GM12878 (cell line): Measurements from ENCODE around the gene FAM229B.

Experiments used
- TAF1 ChIP-seq: IDR thresholded peaks from 2 replicates; pipeline ENCODE4 v1.6.1; 2011; ENCODE audit warnings: mild to moderate bottlenecking, low read depth, low read length, borderline replicate concordance
- TCF12 ChIP-seq: IDR thresholded peaks from 2 replicates; pipeline ENCODE4 v1.6.1; 2011; ENCODE audit warnings: low read depth, mild to moderate bottlenecking, low read length
- ZBTB40 ChIP-seq: fragments of 450-650 bp; IDR thresholded peaks from 2 replicates; pipeline ENCODE4 v1.6.1; 2016; ENCODE audit warnings: mild to moderate bottlenecking, moderate library complexity, borderline replicate concordance
- TF ChIP-seq, protein P1 (sequence below): IDR thresholded peaks from 2 replicates; pipeline ENCODE4 v1.6.1; 2011; ENCODE audit warnings: borderline replicate concordance, low read depth, mild to moderate bottlenecking, moderate library complexity, mixed read lengths, low read length; ENCODE audit not compliant: insufficient read depth; ENCODE audit errors: extremely low read length
- TF ChIP-seq, protein P2 (sequence below): IDR thresholded peaks from 2 replicates; pipeline ENCODE4 v1.6.1; 2011; ENCODE audit warnings: low read depth, low read length, improper control_type of control experiment, borderline replicate concordance
- TF ChIP-seq, protein P3 (sequence below), 3 experiments: IDR thresholded peaks in 2 of 3; conservative IDR thresholded peaks in 1 of 3; 2 replicates each; pipeline ENCODE4 v1.5.1; 2011; ENCODE audit warnings: low read depth in 3 of 3, low read length in 3 of 3, mild to moderate bottlenecking in 3 of 3, control low read depth in 2 of 3, moderate library complexity in 2 of 3, inconsistent platforms in 1 of 3, mixed read lengths in 1 of 3; ENCODE audit not compliant: control insufficient read depth in 2 of 3, insufficient read depth in 1 of 3; ENCODE audit errors: extremely low read depth in 1 of 3

DNA sequence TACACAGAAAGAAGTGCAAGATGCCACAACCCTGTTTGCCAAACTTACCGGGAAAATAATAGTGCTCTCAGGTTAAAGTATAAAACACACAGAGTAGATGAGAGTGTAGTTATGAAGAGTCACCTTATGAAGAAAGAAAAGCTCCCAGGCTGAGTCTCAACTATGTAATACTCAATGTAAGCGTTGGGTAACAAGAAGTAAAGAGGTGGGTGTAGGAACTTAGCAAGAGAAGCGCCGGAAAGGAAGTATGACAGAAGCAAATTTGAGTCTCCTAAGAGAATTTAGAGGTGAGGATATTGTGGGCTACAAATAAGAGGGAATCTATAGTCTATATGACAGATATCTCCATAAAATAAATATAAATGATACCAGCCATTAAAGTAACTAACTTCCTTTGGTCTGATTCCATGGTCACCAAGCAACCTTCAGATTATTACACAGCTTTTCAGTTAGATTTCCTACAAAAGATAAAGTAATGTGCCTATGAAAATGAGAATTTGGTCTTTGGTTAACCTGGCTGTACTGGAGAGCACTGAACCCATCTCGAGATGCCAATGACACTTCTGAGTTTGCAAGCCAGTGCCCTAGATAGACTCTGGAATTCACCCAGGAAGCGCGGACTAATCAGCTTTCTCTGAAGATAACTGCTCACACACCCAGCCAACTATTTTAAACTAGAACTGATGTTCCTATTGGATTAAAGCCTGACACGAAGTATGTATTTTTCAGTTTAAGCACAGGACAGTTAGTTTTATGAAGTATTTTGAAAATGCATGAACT is 1.9 kb upstream of the FAM229B start:
- TF ChIP-seq, protein P1, sequence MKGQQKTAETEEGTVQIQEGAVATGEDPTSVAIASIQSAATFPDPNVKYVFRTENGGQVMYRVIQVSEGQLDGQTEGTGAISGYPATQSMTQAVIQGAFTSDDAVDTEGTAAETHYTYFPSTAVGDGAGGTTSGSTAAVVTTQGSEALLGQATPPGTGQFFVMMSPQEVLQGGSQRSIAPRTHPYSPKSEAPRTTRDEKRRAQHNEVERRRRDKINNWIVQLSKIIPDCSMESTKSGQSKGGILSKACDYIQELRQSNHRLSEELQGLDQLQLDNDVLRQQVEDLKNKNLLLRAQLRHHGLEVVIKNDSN = no peak
- TF ChIP-seq, protein P2, sequence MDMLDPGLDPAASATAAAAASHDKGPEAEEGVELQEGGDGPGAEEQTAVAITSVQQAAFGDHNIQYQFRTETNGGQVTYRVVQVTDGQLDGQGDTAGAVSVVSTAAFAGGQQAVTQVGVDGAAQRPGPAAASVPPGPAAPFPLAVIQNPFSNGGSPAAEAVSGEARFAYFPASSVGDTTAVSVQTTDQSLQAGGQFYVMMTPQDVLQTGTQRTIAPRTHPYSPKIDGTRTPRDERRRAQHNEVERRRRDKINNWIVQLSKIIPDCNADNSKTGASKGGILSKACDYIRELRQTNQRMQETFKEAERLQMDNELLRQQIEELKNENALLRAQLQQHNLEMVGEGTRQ = no peak
- TF ChIP-seq ZBTB40 (no peak), TAF1 (no peak), TCF12 (no peak)
- TF ChIP-seq, protein P3, sequence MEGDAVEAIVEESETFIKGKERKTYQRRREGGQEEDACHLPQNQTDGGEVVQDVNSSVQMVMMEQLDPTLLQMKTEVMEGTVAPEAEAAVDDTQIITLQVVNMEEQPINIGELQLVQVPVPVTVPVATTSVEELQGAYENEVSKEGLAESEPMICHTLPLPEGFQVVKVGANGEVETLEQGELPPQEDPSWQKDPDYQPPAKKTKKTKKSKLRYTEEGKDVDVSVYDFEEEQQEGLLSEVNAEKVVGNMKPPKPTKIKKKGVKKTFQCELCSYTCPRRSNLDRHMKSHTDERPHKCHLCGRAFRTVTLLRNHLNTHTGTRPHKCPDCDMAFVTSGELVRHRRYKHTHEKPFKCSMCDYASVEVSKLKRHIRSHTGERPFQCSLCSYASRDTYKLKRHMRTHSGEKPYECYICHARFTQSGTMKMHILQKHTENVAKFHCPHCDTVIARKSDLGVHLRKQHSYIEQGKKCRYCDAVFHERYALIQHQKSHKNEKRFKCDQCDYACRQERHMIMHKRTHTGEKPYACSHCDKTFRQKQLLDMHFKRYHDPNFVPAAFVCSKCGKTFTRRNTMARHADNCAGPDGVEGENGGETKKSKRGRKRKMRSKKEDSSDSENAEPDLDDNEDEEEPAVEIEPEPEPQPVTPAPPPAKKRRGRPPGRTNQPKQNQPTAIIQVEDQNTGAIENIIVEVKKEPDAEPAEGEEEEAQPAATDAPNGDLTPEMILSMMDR (IDR thresholded peaks at IDR 0.05 in 2 of 3, conservative IDR thresholded peaks at IDR 0.05 in 1 of 3; ENCODE audit: control insufficient read depth in 2 of 3, extremely low read depth in 1 of 3, insufficient read depth in 1 of 3, low read depth in 3 of 3, low read length in 3 of 3) = no peak
